Heart left ventricle (tissue), 13 donors: ENCODE measurements around the gene TXNDC8.

Source experiments
- POLR2A ChIP-seq, 2 donors: fragments of 450-650 bp; IDR thresholded peaks; one replicate each; pipeline ENCODE4 v1.6.1; 2017; ENCODE audit warnings: antibody characterized with exemption in 2 of 2, mild to moderate bottlenecking in 2 of 2, moderate library complexity in 2 of 2
- TF ChIP-seq, protein P1 (sequence below), 12 donors: fragments of 200-600 bp; sonication (generic) in 4 of 12; IDR thresholded peaks; one replicate each; pipeline versions ENCODE4 v1.5.0 to v1.8.0; 2018 to 2022; ENCODE audit warnings: antibody characterized with exemption in 12 of 12, mild to moderate bottlenecking in 5 of 12
- donor health status: ischemic (EF 13 %, LVEDD 7.1; RV severe dilation, severe dysfunction).
- donor health status: DM: no; HTN: yes; CAD: no.
- donor health status: DM: no; HTN: no; CAD: no.
- donor health status: ischemic (EF 25% LVEDD 6.9; RV normal size, moderate dysfunction).
- donor health status: ischemic (EF 25% LVEDD 5.7; RV mildly dilated, moderate dysfunction).
- donor health status: ischemic (EF 35%, LVEDD 5.7; RV mildly dilated, moderate dysfunction).
- donor health status: nonischemic (EF 11% LVEDD 7.7; RV severe dilation, severe dysfunction).
- donor health status: DM: yes; HTN: yes; CAD: no.
- donor health status: PGD.
- donor health status: ischemic (EF 29% LVEDD 5.4; RV normal size, mild dysfunction).
- donor health status: nonischemic (EF 23%, LVEDD 6.1; RV moderate dilation, normal function).

GRCh38 chr9:110257956-110258355 lies 79.7 kb downstream of the TXNDC8 start:
- no peak for TF ChIP-seq POLR2A (IDR thresholded peaks at IDR 0.05)
- TF ChIP-seq, protein P1, sequence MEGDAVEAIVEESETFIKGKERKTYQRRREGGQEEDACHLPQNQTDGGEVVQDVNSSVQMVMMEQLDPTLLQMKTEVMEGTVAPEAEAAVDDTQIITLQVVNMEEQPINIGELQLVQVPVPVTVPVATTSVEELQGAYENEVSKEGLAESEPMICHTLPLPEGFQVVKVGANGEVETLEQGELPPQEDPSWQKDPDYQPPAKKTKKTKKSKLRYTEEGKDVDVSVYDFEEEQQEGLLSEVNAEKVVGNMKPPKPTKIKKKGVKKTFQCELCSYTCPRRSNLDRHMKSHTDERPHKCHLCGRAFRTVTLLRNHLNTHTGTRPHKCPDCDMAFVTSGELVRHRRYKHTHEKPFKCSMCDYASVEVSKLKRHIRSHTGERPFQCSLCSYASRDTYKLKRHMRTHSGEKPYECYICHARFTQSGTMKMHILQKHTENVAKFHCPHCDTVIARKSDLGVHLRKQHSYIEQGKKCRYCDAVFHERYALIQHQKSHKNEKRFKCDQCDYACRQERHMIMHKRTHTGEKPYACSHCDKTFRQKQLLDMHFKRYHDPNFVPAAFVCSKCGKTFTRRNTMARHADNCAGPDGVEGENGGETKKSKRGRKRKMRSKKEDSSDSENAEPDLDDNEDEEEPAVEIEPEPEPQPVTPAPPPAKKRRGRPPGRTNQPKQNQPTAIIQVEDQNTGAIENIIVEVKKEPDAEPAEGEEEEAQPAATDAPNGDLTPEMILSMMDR (IDR thresholded peaks at IDR 0.05), result no peak
